ENCODE data around the gene RFESD.

- TF ChIP-seq POLR2A (IDR thresholded peaks at IDR 0.05; ENCODE audit: extremely low read depth, insufficient read length) = no peak
- TF ChIP-seq CTCF (IDR thresholded peaks at IDR 0.05; ENCODE audit: low read depth, low read length) = no peak
- no peak for TF ChIP-seq MYC (IDR thresholded peaks at IDR 0.05; ENCODE audit: low read depth, low read length)
- no peak for TF ChIP-seq MAX (IDR thresholded peaks at IDR 0.05; ENCODE audit: low read depth, low read length)
These were observed 20.6 kb downstream of the RFESD start for GRCh38 chr5:95667061-95667618.
